Kidney epithelial cell (primary cell): Measurements from ENCODE around the gene ROGDI. TPM values are rescaled to one million over a fixed set of nuclear protein-coding genes. Genes with fewer than 3 reads are reported as not detected.
"Not testable (repeated sequence)": the region's sequence is repeated elsewhere in the genome, so short reads cannot be mapped to it uniquely, and the experiment has no call there.

ENCODE experiments used
- DNase-seq: peaks from one replicate; pipeline ENCODE4 v3.0.0-alpha.2; 2010; ENCODE audit warnings: low read depth
- H3K27me3 ChIP-seq: 2 replicates; pipeline ENCODE4 v1.6.0; 2011; ENCODE audit warnings: low read length; ENCODE audit not compliant: control insufficient read depth, insufficient read depth
- H3K36me3 ChIP-seq: 2 replicates; pipeline ENCODE4 v1.5.1; 2011; ENCODE audit warnings: low read length; ENCODE audit not compliant: control insufficient read depth, insufficient read depth
- H3K4me3 ChIP-seq: 2 replicates; pipeline ENCODE4 v1.5.1; 2011; ENCODE audit warnings: low read depth, mild to moderate bottlenecking, control low read depth, low read length
- total RNA-seq: library from RNA; depleted of rRNA; stranded (reverse); fragments of >200 nt; gene quantifications from 2 replicates; pipeline ENCODE4 v1.2.3, GENCODE V29; 2015
- TF ChIP-seq, protein P1 (sequence below): IDR thresholded peaks from 2 replicates; pipeline ENCODE4 v1.5.1; 2011; ENCODE audit warnings: mild to moderate bottlenecking, moderate library complexity, low read length, control low read depth, inconsistent platforms; ENCODE audit not compliant: insufficient read depth, poor library complexity, severe bottlenecking

Gene ROGDI
- total RNA-seq, 1 donor from 2014 or later, result 24.3 TPM

GRCh38 chr16:4787627-4788482 is 14.6 kb downstream of the ROGDI start, which contains the start of gene SEPTIN12:
Gene SEPTIN12 (minus strand): TSS chr16:4788345. CDS start chr16:4787645, 700 bp downstream.
- DNase-seq, result no peak
- TF ChIP-seq, protein P1, sequence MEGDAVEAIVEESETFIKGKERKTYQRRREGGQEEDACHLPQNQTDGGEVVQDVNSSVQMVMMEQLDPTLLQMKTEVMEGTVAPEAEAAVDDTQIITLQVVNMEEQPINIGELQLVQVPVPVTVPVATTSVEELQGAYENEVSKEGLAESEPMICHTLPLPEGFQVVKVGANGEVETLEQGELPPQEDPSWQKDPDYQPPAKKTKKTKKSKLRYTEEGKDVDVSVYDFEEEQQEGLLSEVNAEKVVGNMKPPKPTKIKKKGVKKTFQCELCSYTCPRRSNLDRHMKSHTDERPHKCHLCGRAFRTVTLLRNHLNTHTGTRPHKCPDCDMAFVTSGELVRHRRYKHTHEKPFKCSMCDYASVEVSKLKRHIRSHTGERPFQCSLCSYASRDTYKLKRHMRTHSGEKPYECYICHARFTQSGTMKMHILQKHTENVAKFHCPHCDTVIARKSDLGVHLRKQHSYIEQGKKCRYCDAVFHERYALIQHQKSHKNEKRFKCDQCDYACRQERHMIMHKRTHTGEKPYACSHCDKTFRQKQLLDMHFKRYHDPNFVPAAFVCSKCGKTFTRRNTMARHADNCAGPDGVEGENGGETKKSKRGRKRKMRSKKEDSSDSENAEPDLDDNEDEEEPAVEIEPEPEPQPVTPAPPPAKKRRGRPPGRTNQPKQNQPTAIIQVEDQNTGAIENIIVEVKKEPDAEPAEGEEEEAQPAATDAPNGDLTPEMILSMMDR, result no peak

DNA sequence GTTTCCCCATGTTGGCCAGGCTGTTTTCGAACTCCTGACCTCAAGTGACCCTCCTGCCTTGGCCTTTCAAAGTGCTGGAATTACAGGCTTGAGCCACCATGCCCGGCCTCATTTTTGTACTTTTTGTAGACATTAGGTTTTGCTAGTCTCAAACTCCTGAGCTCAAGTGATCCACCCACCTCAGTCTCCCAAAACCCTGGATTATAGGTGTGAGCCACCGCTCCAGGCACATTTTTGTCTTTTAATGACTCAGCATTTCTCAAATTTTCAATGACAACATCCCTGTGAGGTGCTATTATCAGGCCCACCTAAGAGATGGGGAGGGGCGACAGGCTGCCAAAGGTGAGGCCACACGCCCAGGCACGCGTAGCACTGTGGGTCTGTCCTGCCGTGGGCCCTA is 15.4 kb downstream of the ROGDI start:
- H3K27me3 ChIP-seq, result no peaks in the 10 kb centered on the region
- no peak overlapping the region for H3K4me3 ChIP-seq
- no peaks in the 10 kb centered on the region for H3K36me3 ChIP-seq
- TF ChIP-seq, protein P1, result no peak
- no peak for DNase-seq

More at GRCh38 chr16:4787627-4788482, 14.6 kb downstream of the ROGDI start, which contains the start of gene SEPTIN12:
- H3K4me3 ChIP-seq, result no peak within 1 kb of the TSS
- H3K36me3 ChIP-seq, result no peaks in the 10 kb centered on the region
- no peaks in the 10 kb centered on the region for H3K27me3 ChIP-seq

DNA sequence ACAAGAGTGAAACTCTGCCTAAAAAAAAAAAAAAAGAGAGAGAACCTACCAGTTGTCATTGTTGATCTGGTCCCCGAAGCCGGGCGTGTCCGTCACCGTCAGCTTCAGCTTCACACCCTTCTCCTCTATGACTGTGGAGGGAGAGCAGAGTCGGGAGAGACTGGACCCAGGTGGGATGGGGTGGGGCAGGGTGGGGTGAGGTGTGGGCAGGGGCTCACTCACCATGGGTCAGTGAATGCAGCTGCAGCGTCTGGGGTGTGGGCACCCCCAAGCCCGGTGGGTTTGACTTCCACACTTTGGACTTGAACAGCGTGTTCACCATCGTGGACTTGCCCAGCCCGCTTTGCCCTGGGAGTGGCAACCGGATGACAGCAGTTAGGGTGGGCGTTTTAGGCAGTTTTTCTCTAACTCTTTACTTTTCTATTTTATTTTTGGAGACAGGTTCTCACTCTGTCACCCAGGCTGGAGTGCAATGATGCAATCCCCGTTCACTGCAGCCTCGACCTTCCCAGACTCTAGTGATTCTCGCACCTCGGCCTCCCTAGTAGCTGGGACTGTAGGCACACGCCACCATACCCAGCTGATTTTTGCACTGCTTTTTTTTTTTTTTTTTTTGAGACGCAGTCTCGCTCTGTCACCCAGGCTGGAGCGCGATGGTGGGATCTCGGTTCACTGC is 16.5 kb downstream of the ROGDI start:
- Histone ChIP-seq H3K36me3 (no peaks in the 10 kb centered on the region), H3K4me3 (no peak overlapping the region), H3K27me3 (no peaks in the 10 kb centered on the region)
- DNase-seq, result no peak
- TF ChIP-seq, protein P1, result no peak

GRCh38 chr16:4784444-4784987 is 17.9 kb downstream of the ROGDI start:
- H3K4me3 ChIP-seq, DNase-seq, H3K27me3 ChIP-seq, H3K36me3 ChIP-seq: not testable (repeated sequence)

- DNase-seq, result no peak
- TF ChIP-seq, protein P1, result no peak
- H3K27me3 ChIP-seq, result no peaks in the 10 kb centered on the region
- no peaks in the 10 kb centered on the region for H3K36me3 ChIP-seq
- no peak overlapping the region for H3K4me3 ChIP-seq
Observed at GRCh38 chr16:4783951-4784336, 18.5 kb downstream of the ROGDI start.

DNA sequence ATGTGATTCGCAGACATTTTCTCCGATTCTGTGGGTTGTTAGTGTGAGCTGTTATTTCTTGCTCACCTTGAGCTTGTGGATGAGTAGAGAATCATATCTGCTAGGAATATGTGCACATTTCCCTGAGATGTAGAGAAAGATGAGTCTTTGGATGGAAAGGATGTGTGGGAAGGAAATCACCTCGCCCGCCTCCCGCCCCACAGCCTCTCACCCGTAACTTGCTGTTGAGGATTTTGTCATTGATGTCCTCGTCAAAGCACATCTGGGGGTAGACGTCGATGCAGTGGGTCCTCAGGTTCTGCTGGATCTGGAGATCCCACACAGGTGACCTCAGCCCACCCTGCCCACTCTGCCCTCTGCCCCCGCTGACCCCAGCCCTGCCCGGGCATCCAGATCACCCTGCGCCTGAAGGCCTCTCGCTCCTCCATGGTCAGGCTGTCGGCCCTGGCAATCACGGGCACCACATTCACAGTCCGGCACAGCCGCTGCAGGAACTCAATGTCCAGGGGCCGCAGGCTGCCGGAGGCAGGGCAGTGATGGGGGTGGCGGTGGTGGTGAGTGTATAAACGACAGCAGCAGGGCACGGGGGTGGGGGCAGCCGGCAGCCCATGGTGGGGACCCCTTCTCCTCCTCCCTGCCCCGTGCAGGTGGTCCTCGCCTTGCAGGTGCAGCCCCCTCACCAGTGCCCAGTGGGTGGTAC is 19.0 kb downstream of the ROGDI start:
- H3K36me3 ChIP-seq, result no peaks in the 10 kb centered on the region
- TF ChIP-seq, protein P1, result no peak

More for the DNA sequence above, 19.0 kb downstream of the ROGDI start:
- H3K27me3 ChIP-seq, result no peaks in the 10 kb centered on the region
- no peak overlapping the region for H3K4me3 ChIP-seq
- no peak for DNase-seq
